Loucy (cell line): ENCODE data around the gene NCK1.

Source experiments
- CTCF ChIP-seq: fragments of 200-600 bp; sonication (generic); conservative IDR thresholded peaks from 2 replicates; pipeline ENCODE4 v1.5.1; 2014; ENCODE audit warnings: mild to moderate bottlenecking, antibody characterized with exemption, low read length
- EZH2phosphoT487 ChIP-seq: fragments of 200-600 bp; IDR thresholded peaks from 2 replicates; pipeline ENCODE4 v1.6.1; 2018; ENCODE audit warnings: antibody characterized with exemption, mild to moderate bottlenecking, moderate library complexity, borderline replicate concordance

- TF ChIP-seq CTCF (no peak), EZH2phosphoT487 (no peak)
These were observed 126.6 kb downstream of the NCK1 start for GRCh38 chr3:136988651-136989050.
